Stimulated activated CD8-positive, alpha-beta memory T cell treated with anti-CD3 and anti-CD28 coated beads, Interleukin-15, amount 100 ng/mL, for 1 hour (primary cell): ENCODE data around the gene UBL4B.
"Not testable (repeated sequence)": the region's sequence is repeated elsewhere in the genome, so short reads cannot be mapped to it uniquely, and the experiment has no call there.

Experiments
- DNase-seq: peaks from one replicate; pipeline ENCODE4 v3.0.0-alpha.2; 2020; ENCODE audit warnings: low read depth

UBL4B gene, protein sequence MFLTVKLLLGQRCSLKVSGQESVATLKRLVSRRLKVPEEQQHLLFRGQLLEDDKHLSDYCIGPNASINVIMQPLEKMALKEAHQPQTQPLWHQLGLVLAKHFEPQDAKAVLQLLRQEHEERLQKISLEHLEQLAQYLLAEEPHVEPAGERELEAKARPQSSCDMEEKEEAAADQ

DNA sequence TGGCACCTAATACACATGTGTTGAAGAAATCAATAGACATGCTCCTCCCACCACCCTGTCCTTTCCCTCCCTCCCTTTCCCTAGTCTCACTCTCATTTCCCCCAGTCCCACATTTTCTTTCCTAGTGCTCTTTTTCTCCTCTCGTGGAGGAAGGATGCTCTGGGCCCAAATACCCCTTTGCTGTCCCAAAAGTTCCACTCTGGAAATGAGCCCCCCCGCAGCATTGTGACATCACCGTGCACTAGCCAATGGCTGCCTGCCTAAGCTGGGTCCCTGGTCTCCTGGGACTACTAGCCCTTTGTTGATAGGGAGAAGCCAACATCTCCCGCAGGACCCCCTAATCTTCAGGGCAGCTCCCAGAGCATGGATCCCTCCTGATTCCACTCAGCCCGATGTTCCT, at the start of gene UBL4B:
UBL4B (plus strand) TSS at position 301 of the 400 bp plus-strand sequence; CDS start at position 393, 92 bp downstream.
- DNase-seq: no peak

DNA sequence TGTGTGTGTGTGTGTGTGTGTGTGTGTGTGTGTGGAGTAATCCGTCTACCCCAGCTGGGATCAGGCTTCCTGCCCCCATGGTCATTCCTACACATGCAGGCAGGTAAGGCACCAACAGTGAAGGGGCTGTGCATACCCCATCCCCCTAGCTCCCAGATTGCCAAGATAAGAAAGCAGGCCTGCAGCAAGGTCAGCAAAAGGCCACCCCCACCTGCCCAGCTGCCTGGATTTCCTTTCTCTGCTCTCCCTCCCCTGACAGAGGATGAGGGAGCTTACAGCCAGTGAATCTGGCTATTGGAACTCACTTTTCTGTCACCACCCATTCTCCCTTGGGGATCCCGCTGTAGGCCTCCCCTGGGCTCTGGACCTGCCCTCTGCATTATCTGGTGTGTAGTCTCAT, 49.6 kb upstream of the UBL4B start:
- no peak for DNase-seq

DNA sequence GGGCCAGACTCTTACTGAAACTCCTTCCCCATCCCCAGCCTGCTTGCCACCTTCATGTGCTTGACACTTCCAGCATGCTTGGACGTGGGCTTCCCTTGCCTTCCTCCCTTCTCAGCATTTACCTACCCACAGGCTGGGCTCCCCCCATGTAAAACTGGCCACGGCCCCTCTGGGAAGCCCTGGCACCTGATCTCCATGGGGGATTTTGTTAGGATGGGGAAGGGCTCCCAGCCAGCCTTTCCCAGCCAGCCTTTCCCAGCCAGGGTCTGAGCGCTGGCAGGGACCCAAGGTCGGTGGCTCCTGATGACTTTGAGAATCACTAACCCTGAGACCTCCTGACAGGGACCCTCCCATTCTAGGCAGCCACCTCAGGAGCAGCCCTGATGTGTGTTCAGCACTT, 48.5 kb upstream of the UBL4B start:
- DNase-seq: no peak

DNA sequence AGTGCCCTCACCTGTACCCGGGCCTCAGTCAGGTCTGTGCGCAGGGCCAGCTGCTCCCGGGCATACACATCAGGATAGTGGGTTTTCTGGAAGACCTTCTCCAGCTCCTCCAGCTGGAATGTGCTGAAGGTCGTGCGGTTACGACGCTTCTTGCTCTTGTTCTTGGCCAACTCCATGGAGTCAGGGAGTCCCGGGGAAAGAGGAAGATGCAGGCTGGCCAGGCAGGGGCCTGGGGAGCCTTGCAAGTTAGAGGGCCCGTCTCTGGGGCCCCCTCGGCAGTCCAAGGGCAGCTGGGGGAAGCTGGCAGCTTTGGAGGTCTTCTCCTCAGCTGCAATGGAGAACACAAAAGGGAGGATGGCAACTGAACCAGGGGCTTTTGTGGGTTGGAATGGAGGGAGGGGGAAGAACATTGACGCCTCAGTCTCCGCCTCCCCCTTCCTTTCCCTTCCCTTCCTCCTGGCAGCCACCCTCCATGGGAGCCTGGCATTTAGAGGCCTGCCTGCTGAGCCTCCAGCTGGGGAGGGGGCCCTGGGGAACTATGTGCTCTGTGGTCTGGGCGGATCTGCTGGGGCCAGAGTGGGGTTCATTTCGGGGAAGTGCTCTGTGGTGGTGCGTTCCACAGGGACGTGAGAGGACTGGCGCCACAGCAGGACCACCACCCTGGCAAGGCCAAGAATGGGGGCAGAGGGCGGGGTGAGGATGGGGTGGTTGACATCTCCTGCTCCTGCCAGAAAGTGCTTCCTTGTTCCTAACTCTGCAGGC, 47.5 kb upstream of the UBL4B start:
- DNase-seq: no peak

DNA sequence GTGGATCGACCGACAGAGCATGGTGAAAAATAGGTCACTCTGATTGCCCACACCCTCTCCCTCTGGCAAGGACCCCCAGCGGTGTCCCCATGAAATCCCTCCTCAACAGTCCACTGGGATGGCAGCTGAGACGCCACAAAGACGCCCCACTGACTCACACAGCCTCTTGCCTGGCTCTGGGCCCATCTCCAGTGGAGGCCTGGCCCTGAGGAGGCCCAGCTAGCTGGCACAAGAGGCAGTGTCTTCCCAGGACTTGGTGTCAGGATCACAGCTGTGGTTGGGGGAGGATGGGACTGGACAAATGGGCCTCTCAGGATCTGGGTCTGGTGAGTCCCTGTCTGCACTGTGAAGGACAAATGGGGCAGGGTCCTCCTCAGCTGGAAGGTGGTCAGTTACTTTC, 46.4 kb upstream of the UBL4B start:
- DNase-seq: no peak

DNA sequence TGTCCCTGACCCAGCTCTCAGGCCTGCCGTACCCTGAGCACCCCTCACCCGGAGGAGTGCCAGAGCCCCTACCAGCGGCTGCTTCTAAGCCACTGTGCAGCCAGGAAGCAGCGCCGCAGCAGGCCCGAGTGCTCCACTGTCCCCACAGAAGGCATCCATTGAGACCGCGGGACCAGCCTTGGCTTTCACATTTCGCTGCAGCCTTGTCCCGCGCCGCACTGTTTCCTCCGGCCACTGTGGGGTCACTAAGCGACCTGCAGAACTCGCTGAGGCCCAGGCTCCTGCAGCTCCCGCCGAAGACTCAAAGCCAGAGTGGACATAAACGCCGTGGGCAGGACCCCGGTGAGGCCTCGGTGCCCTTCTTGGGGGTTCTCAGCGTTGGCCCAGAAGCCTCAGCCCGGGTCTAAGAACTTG, 44.8 kb upstream of the UBL4B start:
- no peak for DNase-seq

DNA sequence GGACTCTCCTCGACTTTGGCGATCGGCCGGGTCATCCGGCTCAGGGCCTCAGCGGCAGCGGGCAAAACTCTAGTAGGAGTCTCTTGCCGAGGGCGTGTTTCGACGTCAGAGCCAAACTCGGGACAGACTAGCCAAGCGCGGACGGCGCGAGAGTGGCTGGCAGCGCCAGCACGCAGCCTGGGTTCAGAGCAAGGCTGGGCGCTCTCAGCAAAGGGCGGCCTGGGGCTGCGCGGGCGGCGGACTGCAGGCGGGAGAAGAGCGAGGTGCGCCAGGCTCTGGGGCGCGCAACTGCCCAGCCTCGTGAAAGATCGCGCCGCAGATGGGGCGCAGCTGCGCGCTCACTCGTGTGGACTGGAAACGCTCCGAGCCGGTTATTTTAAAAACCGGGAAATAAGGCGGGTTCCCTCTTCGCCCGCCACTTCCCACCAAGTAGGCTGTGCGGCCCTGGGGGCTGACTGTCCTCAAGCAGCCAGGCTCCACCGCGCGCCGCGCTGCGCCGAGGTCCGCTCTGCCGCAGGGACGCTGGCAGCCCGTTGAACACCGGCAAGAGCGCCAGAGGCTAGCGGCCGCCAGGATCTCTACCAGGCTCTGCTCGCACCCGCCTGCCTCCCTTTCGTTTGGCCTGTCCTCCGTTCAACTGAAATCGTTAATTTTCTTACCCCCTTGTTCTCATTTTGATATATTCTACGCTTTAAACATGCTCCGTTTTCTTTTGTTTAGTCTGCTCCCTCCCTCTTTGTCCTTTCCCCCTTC, 44.2 kb upstream of the UBL4B start:
- DNase-seq: no peak

DNA sequence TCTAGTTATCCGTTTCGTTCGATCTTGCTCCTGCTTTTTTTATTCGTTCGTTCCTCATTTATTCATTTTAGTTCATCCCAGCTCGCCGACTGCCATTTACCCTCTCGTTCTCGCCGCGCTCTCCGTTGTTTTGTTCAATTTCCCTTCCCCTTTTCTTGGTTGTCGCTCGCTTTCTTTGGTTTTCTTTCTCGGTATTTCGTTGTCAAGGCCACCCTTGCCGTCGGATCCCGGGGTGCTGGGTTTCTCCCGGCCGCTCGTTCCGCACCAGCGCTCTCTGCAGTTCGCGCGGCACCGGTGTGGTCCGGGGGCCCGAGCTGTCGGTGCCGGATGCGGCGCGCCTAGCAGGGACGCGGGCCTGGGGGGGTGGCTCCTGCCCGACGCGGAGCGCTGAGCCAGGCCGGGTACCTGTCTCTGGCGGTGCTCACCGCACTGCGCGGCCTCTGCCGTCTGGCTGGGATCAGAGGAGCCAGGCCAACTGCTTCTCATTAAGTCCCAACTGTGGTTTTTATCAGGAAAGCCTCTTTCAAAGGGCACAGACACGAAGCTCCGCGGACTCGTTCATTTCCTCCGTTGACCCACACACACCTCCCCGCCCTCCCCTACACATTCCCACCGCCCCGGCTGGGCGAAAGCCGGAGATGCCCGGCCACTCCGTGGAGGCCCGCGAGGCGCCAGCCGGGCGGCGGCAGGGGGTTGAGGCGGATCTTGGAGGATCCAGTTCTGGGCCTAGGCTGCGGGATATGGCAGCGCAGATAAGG, 43.4 kb upstream of the UBL4B start:
- DNase-seq: no peak

DNA sequence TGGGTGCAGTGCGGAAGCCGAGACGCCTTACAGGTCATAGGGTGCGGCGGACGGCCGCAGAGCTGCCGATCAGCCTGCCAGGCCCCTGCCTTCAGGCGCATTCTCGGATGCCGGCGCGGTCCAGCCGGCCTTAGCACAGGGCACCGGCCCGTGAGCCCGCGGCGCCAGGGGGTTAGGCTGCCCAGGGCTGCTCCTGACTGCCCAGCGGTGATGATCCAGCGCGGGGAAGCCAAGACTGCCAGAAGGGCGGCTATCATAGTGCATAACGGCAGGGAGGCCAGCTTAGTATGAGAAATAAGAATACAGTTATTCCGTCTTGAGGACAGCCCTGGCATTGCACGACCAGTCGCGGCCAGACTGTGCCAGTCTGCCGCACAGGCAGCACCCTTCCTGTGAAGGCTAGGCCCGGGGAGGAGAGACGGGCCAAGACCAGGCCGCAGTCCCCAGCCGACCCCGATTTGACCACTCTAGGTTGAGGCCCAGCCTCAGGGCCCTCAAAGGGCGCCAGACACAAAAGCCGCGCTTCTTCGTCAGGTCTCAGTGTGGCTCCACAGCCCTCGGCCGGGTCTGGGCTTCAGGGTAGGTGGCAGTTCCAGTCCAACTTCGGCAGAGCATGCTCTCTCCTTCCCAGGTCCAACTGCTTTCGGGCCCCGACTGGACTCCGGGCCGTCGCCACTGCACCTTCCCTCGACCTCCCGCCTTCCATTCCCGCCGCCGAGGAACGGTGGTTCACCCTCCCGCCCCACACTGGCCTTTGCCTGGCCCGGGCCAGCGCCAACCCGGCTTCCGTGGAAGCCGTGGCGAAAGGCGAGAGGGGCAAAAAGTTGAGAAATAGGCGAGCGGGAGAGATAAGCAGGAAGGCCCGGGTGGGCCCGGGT, 42.6 kb upstream of the UBL4B start:
- DNase-seq: no peak

DNA sequence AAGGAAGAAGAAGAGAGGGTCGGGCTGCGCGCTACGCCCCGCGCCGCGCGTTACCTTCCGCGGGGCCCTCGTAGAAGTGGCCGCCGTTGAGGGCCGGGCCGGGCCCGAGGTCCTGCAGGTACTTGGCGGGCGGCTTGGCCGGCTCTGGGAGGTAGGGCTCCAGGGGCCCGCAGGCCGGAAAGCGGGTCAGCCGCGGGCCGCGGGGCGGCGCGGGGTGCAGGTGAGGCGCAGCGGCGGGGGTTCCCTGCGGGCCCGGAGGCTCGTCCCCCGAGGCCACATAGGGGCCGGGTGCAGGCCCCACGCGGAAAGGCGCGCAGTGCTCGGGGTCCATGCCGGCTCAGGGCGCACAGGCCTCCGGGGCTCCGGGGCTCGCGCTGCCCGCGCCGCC, 42.0 kb upstream of the UBL4B start:
- no peak for DNase-seq

DNA sequence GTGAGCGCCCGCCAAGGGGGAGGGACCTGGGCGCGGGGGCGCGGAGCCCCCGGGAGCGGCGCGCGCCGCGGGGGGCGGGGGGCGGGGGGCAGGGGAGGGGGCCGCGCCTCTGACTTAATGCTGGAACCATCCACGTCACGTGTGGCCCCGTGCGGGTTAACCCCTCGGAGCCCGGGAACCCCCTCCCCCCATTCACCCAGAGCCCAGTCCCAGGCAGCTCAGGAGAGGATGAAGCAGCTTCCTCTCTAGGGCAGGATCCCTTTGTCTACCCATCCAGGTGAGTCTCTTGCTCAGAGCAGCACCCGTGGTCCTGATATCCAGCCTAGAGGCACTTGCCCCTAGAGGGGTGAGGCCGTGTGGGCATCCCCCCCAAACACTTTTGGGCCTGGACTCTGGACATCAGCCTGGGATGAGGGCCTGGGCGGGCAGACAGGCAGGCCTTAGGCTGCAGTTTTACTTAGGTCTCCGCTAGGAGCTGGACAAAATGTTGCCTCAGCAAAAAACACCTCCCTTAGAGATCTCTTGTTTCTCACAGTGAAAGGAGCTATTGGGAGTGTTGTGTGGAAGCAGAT, 41.5 kb upstream of the UBL4B start, which contains the start of gene ALX3:
ALX3 (minus strand) TSS at position 2 of the 572 bp plus-strand sequence. CDS start 60 bp downstream, outside the sequence.
- no peak for DNase-seq

DNA sequence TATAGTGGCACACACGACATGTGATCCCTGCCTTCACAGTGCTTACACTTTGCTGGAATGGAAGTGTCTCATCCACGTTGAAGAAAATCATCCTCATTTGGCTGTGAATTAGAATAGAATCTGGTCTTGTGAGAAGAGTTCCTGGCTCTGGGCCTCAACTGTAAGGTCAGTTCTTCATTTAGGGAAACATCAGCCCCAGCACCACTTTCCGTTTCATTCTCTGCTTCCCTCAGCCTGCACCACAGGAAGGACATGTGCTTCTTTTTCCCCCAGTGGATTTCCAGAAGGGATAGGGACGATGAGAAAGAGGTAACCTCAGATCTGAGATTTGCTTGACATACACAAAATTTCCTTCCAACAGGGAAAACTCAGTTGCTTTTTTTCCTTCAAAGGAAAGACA, 38.1 kb upstream of the UBL4B start:
- DNase-seq: no peak

DNA sequence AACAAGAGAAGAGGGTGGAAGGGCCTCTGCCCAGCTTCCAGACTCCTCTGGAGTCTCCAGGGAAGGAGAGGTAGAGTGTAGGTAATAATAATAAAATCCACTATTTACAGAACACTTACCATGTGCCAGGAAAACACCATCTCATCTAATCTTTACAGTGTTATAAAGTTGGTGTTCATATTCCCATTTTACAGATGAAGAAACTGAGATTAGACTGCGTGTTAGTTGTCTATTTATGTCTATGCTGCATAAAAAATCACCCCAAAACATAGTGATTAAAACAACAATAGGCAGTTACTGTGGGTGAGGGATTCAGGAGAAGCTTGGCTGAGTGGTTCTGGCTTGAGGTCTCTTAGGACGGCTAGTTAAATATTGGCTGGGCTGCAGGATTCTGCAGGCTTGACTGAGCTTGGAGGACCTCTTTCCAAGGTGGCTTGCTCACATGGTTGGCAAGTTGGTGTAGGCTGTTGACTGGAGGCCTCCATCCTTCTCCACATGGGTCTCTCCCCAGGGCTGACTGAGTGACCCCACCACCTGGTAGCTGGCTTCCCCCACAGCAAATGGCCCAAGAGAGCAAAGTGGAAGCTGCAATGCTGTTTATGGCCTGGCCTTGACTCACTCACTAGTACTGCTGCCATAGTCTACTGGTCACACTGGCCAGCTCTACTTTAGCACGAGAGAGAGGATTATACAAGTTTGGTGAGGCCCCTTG, 35.3 kb upstream of the UBL4B start:
- DNase-seq: no peak

DNA sequence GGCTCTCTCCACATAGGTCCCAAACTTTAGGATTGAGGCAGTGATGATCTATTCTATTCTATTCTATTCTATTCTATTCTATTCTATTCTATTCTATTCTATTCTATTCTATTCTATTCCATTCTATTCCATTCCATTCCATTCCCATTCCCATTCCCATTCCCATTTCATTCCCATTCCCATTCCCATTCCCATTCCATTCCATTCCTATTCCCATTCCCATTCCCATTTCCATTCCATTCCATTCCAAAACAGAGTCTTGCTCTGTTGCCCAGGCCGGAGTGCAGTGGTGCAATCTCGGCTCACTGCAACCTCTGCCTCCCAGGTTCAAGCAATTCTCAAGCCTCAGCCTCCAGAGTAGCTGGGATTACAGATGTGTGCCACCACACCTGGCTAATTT, 32.2 kb upstream of the UBL4B start:
- not testable (repeated sequence) for DNase-seq

DNA sequence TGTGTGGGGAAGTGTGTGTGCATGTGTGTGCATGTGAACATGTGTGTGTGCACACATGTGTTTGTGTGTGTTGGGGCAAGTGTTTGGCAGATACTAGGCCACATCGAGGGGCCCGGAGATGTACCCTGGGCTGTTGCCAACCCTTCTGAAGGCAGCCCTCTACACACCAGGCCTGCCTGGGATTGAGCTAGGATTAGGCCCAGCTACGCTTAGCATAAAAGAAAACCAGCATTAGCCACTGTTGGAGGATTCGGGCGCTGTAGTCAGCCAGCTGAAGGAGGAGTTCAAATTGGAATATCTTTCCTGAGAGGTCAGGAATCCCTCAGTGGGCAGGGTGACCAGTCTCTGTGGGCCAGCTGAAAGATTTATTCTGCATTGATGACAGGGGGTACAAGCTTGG, 31.2 kb upstream of the UBL4B start:
- no peak for DNase-seq

DNA sequence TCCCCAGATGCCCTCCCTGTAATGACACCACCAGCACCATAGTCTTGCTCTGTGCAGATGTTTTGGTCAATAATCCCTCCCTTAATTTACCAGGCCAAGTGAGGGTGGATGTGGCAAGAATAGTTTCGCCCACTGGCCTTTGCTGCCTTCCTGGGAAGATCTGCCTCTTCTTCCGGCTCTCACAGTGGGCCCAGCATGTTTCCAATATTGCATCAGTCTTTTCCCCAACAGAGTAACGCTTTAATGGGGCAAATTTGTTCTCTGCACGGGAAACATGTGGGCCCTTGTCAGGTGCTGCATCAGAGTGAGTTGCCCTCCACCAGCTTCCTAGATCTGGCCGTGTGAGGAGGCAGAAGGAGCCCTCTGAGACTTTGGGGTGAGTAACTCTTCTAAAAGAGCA, 29.8 kb upstream of the UBL4B start:
- no peak for DNase-seq

DNA sequence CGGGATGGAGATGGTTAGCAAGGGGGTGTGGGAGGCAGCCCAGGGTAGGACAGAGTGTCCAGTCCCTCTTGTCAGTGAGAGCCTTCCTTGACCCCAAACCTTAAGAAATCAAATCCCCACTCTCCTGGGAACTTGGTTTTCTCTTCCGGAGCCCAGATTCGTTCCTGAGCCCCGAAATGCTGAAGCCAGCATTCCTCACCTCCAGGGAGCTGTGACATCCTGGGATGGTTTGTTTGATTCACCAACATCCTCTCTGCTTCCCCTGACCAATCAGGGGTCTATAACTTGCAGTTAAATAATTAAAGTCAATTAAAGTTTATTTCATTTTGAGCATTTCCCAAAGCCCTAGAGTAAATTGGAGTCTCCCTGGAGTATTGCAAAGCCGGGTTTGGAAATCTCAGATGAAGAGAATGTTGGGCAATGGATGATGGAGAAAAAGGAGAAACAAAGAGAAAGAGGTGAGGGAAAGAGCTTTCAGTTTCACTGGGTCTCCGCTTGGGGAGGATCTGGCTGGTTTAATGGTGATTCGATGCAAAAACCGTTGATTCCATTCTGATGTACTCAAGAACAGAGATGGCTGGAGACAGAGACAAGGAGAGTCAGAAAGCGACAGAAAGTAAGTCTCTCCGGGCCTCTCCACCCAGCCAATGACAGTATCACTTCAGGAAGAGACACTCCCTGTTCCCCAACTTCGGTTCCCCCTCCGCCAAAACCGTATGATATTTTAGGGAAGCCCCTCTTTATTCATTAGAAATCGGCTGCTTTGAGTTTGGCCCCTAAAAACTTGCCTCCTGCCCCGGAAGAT, 29.0 kb upstream of the UBL4B start:
- no peak for DNase-seq

DNA sequence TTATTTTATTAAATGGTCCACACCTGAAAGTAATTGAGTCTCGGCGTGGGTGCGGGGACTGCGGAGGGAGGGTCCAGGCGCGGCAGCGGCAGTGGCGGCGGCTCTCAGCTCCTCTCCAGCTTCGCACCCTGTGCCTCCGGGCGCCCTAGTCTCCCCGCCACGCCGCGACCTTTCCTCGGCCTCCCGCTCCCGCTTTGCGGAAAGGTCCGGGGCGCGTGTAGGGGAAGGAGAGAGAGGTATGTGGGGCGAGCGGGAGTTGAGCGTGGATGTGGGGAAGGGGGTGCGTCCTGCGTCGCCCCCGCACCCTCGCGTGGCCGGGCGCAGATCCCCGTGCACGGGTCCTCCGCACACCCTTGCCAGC, 28.4 kb upstream of the UBL4B start:
- no peak for DNase-seq

DNA sequence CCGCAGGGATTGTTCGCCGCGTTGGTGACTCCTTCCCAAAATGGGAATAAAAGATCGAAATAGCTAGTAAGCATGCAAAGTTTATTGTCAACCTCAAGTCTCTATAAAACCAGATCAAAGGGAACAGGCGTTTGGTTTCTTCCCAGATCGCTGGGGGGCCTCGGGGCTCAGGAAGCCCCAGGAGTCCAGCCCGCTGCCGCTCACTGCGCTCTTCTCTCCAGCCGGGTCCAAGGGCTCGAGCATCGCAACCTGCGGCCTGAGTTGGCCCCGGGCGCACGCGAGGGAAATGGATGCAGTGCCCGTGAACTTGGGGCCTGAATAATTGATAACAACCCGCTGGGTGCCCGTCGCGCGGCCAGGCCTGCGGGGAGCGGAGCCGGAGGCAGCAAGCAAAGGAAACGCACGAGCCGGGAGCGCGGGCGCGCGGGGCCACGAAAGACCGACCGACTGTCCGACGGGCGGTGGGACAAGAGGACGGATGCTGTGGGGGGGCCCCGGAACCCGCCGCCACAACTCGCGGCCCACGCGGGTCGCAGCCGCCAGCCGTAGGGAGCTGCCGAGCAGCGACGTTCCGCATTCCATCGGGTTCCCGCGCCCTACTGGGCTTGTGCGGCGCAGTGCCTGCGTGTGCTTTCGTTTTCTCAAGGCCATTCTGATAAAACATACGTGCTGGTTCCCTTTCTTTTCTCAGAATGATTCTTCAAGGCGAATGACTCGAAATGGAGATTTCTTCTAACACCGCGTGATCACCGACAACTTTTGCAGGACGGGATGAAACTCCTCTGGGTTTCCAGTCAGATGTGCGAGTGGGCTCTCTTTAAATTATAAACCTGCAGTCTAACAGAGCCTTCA, 27.8 kb upstream of the UBL4B start:
- DNase-seq: no peak
